GM12801 (cell line): Measurements from ENCODE around the gene SLC25A48.

Experiments used
- TF ChIP-seq, protein P1 (sequence below): IDR thresholded peaks from one replicate; pipeline ENCODE4 v1.5.1; 2011; ENCODE audit warnings: control low read depth; ENCODE audit not compliant: insufficient read length; ENCODE audit errors: extremely low read depth

SLC25A48 gene

DNA sequence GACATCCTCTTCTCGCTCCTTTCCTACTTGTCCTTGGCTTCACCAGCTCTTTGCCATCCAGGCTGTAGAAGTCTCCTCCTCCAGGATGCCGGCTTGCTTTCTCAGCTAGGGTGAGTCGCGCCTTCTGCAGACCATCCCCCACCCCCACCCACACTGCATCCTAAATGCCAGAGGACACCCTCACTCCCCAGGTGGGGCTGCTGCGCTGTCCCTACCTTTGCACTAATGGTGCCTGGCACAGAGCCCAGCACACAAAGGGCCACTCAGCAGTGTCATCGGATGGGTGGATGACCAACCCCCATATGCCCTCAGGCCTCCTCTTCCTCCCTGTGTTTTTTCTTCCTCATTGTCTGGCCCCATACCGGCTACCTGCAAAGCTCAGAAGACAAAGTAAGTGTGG, 46.3 kb downstream of the SLC25A48 start:
- TF ChIP-seq, protein P1, sequence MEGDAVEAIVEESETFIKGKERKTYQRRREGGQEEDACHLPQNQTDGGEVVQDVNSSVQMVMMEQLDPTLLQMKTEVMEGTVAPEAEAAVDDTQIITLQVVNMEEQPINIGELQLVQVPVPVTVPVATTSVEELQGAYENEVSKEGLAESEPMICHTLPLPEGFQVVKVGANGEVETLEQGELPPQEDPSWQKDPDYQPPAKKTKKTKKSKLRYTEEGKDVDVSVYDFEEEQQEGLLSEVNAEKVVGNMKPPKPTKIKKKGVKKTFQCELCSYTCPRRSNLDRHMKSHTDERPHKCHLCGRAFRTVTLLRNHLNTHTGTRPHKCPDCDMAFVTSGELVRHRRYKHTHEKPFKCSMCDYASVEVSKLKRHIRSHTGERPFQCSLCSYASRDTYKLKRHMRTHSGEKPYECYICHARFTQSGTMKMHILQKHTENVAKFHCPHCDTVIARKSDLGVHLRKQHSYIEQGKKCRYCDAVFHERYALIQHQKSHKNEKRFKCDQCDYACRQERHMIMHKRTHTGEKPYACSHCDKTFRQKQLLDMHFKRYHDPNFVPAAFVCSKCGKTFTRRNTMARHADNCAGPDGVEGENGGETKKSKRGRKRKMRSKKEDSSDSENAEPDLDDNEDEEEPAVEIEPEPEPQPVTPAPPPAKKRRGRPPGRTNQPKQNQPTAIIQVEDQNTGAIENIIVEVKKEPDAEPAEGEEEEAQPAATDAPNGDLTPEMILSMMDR = no peak

GRCh38 chr5:135881244-135881643, 46.8 kb downstream of the SLC25A48 start:
- TF ChIP-seq, protein P1 = no peak

DNA sequence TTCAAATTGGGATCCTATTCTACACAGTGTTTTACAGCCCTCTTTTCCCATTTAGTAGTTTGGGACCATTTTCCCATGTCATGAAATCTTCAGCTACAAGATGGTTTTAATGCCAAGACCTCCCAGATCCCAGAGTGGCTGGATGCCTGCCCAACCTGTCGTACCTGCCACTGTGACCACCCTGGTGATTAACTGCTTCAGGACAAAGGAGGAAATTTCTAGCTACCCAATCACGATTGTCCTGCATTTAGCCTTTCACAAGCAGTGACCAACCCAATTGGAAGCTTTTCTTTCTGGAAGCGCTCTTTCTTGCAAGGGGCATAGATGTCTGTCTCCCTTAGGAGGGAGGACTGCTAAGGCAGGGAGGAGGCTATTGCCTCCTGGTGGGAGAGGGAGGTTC, 47.4 kb downstream of the SLC25A48 start:
- TF ChIP-seq, protein P1 = no peak

- TF ChIP-seq, protein P1 = no peak
These were observed 48.6 kb downstream of the SLC25A48 start for GRCh38 chr5:135883026-135883425.

DNA sequence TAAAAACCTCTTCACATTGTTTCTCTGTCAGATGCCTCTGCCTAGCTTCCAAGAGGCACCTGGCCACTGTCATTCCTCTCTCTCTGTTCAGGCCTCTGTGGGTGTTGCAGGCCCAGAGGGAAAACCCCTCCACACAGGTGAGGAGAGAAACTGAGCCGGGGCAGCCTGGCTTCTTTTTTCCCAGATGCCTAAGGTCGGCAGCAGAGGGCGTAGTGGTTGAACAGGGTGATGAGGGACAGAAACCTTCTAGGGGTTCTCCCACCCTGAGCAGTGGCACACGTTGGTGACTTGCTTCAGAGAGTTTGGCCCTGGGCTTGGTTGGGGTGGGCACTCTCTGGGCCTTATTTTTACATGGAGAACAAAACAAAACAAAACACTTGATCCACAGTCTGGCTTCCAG, 49.0 kb downstream of the SLC25A48 start:
- TF ChIP-seq, protein P1 = no peak

DNA sequence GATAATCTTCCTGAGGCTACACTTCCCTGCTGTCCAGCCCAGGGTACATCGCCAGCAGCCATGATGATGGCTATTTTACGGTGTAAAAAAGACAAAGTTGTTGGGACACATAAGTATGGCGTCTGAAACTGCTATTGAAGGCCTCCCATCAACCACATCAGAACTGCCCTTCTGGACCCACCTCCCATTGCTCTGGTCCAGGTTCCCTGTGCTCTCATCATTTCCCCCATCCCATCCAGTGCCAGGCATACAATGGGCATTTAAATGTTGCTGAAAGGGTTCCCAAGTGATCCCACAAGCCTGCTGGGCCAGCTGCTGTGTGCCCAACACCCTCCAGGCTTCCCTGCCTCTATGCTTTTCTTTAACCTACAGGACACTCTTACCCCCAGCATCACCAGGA, 50.6 kb downstream of the SLC25A48 start:
- TF ChIP-seq, protein P1 = no peak

DNA sequence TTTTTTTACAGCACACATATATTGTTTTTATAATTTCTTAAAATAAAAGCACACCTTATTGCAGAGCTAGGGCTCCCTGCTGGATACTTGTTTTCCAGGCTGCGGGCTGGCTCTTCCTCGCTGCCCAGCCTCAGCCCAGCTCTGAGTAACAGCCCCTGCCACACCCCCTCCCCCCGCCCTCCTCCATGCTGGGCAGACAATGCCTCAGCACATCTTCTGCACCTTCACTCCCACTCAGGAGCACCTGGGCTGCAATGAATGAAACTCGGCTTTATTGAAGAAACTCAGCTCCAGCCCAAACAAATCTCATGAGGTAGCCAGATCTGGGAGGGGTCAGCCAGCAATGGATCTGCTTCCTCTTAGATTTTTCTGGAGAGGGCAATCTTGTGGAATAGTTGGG, 51.7 kb downstream of the SLC25A48 start:
- TF ChIP-seq, protein P1 = no peak

GRCh38 chr5:135887447-135887864, 53.0 kb downstream of the SLC25A48 start:
- TF ChIP-seq, protein P1 = no peak
